Measurements from ENCODE around the gene OR2AG2.

The OR2AG2 gene

GRCh38 chr11:6733326-6734275, 38.2 kb downstream of the OR2AG2 start:
- H4K20me1 ChIP-seq: no peaks in the 10 kb centered on the region
- H3K36me3 ChIP-seq: peaks cover 0 to 19% (median 0%) of the 10 kb centered on the region in 11 experiments; a peak in 3 of 22 replicates
- TF ChIP-seq Cebpa-rat (IDR thresholded peaks at IDR 0.05): no peak
- peaks cover 11 to 41% (median 20%) of the 10 kb centered on the region in 10 experiments for H3K4me1 ChIP-seq
- no peak overlapping the region for H3K9ac ChIP-seq
- no peaks in the 10 kb centered on the region for H3K27me3 ChIP-seq
- no peak overlapping the region for H3K4me3 ChIP-seq
- no peak overlapping the region for H3K27ac ChIP-seq
- peak overlapping the region in 2 of 11 experiments; percentile 60 to 72; a peak in 2 of 22 replicates for H3K4me2 ChIP-seq
- H3K9me3 ChIP-seq (replicated peaks in 1 of 11): peaks cover 0 to 18% (median 4%) of the 10 kb centered on the region in 11 experiments; a peak in 11 of 22 replicates

GRCh38 chr11:6727971-6728760, 43.6 kb downstream of the OR2AG2 start:
- Histone ChIP-seq H3K4me3 (no peak overlapping the region), H3K27me3 (no peaks in the 10 kb centered on the region), H3K9ac (no peak overlapping the region), H3K9me3 (replicated peaks in 1 of 11) (peaks cover 0 to 16% (median 8%) of the 10 kb centered on the region in 11 experiments; a peak in 14 of 22 replicates), H3K27ac (no peak overlapping the region), H3K4me2 (no peak overlapping the region), H3K4me1 (no peaks in the 10 kb centered on the region), H4K20me1 (no peaks in the 10 kb centered on the region), H3K36me3 (peaks cover 0 to 13% (median 0%) of the 10 kb centered on the region in 11 experiments; a peak in 4 of 22 replicates)
- TF ChIP-seq Cebpa-rat (IDR thresholded peaks at IDR 0.05): no peak

DNA sequence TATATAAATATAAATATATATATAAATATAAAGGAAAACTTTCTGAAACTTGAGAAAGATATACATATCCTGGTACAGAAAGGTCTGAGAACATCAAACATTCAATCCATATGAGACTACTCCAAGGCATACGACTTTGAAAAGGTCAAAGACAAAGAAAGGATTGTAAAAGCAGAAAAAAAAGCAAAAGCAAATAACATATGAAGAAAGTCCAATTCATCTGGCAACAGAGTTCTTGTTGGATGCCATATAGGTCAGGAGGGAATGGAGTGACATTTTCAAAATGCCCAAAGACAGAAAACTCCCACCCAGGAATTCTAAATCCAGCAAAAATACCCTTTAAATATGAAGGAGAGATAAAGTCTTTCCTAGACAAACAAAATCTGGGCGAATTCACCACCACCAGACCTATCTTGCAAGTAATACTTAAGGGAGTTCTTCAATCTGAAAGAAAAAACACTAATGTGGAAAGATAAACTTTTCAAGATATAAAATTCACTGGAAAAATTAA, 46.3 kb downstream of the OR2AG2 start:
- Histone ChIP-seq H3K9ac (no peak overlapping the region), H3K36me3 (peaks cover 0 to 22% (median 0%) of the 10 kb centered on the region in 11 experiments; a peak in 3 of 22 replicates), H3K4me3 (no peak overlapping the region), H3K4me1 (peaks cover 0 to 10% (median 0%) of the 10 kb centered on the region in 10 experiments; a peak in 4 of 20 replicates), H3K9me3 (replicated peaks in 1 of 11) (peaks cover 0 to 14% (median 8%) of the 10 kb centered on the region in 11 experiments; a peak in 14 of 22 replicates), H3K27me3 (no peaks in the 10 kb centered on the region), H4K20me1 (no peaks in the 10 kb centered on the region), H3K27ac (no peak overlapping the region), H3K4me2 (no peak overlapping the region)
- no peak for TF ChIP-seq Cebpa-rat (IDR thresholded peaks at IDR 0.05)

DNA sequence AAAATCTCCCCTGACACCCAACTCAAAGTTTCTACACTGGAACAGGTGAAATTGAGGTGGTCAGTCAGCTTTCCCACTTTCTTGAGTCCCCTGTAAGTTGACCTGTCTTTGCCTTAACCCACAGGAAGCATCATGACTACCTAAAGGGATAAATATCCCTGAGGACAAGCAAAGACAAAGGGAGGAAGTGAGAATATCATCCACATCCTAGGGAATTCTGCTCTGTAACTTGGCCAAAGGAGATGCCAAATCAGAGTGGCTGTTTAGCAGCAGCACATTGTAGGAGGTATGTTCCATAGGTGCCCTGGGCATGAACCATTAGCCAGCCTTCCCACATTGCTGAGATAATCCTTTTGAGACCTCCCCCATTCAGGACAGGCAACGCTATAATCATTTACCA, 47.8 kb downstream of the OR2AG2 start:
- H4K20me1 ChIP-seq: no peaks in the 10 kb centered on the region

GRCh38 chr11:6721343-6721742, 50.4 kb downstream of the OR2AG2 start:
- peak overlapping the region in 2 of 11 experiments; percentile 14 to 39; a peak in 2 of 22 replicates for H3K4me2 ChIP-seq
- peaks cover 0 to 22% (median 0%) of the 10 kb centered on the region in 11 experiments; a peak in 3 of 22 replicates for H3K36me3 ChIP-seq
- no peaks in the 10 kb centered on the region for H3K27me3 ChIP-seq
- H3K4me1 ChIP-seq: peaks cover 0 to 10% (median 0%) of the 10 kb centered on the region in 10 experiments; a peak in 4 of 20 replicates
- no peak overlapping the region for H3K9ac ChIP-seq
- no peaks in the 10 kb centered on the region for H4K20me1 ChIP-seq
- no peak overlapping the region for H3K27ac ChIP-seq
- no peak overlapping the region for H3K4me3 ChIP-seq
- peaks cover 0 to 29% (median 0%) of the 10 kb centered on the region in 11 experiments; a peak in 4 of 22 replicates for H3K9me3 ChIP-seq (replicated peaks in 1 of 11)
- no peak for TF ChIP-seq Cebpa-rat (IDR thresholded peaks at IDR 0.05)

More for the DNA sequence above, 47.8 kb downstream of the OR2AG2 start:
- Histone ChIP-seq H3K27ac (no peak overlapping the region), H3K27me3 (no peaks in the 10 kb centered on the region), H3K4me3 (no peak overlapping the region), H3K4me1 (peaks cover 0 to 10% (median 0%) of the 10 kb centered on the region in 10 experiments; a peak in 4 of 20 replicates), H3K9ac (no peak overlapping the region), H3K9me3 (replicated peaks in 1 of 11) (peaks cover 0 to 20% (median 8%) of the 10 kb centered on the region in 11 experiments; a peak in 14 of 22 replicates), H3K4me2 (no peak overlapping the region), H3K36me3 (peaks cover 0 to 30% (median 0%) of the 10 kb centered on the region in 11 experiments; a peak in 3 of 22 replicates)
- no peak for TF ChIP-seq Cebpa-rat (IDR thresholded peaks at IDR 0.05)

DNA sequence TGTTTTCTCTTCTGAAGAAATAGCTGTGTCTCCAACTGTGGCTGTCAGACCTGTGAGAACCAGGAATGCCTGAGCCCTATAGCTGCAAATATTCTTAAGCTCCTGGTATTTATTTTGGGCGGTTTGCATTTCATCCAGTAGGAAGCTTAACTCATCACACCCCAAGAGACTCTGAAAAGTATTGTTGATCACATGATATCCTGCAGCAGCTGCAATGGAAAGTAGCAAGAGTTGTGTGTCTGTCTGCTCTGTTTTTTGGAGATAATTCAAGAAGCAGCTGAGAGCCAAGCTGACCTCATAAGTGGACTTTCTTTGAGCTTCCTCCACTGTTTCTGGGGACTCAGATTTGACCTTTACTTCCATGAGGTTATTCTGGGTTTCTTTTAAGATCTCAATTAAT, 52.2 kb downstream of the OR2AG2 start:
- Histone ChIP-seq H4K20me1 (no peaks in the 10 kb centered on the region), H3K27me3 (no peaks in the 10 kb centered on the region)

DNA sequence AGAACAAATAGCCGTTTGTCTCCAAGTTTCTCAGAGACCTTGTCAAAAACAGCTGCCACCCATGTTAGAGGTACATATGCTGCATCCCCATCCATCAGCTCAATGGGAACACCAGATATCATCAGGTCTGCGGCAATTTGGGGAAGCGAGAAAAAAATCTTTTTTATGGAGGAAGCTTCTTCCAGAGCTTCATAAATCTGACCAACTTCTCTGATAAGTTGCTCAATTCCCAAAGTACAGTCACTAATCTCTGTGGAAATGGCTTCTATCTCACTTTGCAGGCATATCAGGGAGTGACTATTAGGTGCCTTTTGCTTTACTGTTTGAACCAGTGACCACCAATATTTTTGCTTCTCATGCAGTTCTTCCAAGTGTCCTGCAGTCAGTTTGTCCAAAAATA, 54.4 kb downstream of the OR2AG2 start:
- H3K9me3 ChIP-seq (replicated peaks in 1 of 11): peaks cover 0 to 36% (median 4%) of the 10 kb centered on the region in 11 experiments; a peak in 15 of 22 replicates
- no peak for TF ChIP-seq Cebpa-rat (IDR thresholded peaks at IDR 0.05)
- peaks cover 0 to 10% (median 0%) of the 10 kb centered on the region in 10 experiments; a peak in 4 of 20 replicates for H3K4me1 ChIP-seq
- no peaks in the 10 kb centered on the region for H4K20me1 ChIP-seq
- H3K9ac ChIP-seq: no peak overlapping the region
- H3K4me3 ChIP-seq: no peak overlapping the region
- no peak overlapping the region for H3K4me2 ChIP-seq
- no peaks in the 10 kb centered on the region for H3K27me3 ChIP-seq
- no peak overlapping the region for H3K27ac ChIP-seq
- peaks cover 0 to 14% (median 0%) of the 10 kb centered on the region in 11 experiments; a peak in 2 of 22 replicates for H3K36me3 ChIP-seq

More for the DNA sequence above, 52.2 kb downstream of the OR2AG2 start:
- H3K36me3 ChIP-seq: peaks cover 0 to 20% (median 0%) of the 10 kb centered on the region in 11 experiments; a peak in 3 of 22 replicates
- H3K9ac ChIP-seq: no peak overlapping the region
- no peak overlapping the region for H3K4me3 ChIP-seq
- no peak overlapping the region for H3K4me2 ChIP-seq
- H3K27ac ChIP-seq: no peak overlapping the region
- peaks cover 0 to 28% (median 0%) of the 10 kb centered on the region in 11 experiments; a peak in 1 of 22 replicates for H3K9me3 ChIP-seq (replicated peaks in 1 of 11)
- no peak for TF ChIP-seq Cebpa-rat (IDR thresholded peaks at IDR 0.05)
- H3K4me1 ChIP-seq: peaks cover 0 to 10% (median 0%) of the 10 kb centered on the region in 10 experiments; a peak in 4 of 20 replicates
